Dendritic cell treated with granulocyte-macrophage colony-stimulating factor and Interleukin-4, amounts not matched to agents 40 ng/mL and 50 ng/mL, for 4 days (primary cell): ENCODE results near the gene RDH16.
"Not testable (repeated sequence)": the region's sequence is repeated elsewhere in the genome, so short reads cannot be mapped to it uniquely, and the experiment has no call there.

Source experiments
- H3K27ac Mint-ChIP-seq: one replicate; pipeline ENCODE4 v1.8.0; 2022; ENCODE audit warnings: mild to moderate bottlenecking, mixed read lengths
- H3K27me3 Mint-ChIP-seq: one replicate; pipeline ENCODE4 v1.8.0; 2022; ENCODE audit warnings: mild to moderate bottlenecking, mixed read lengths
- H3K36me3 Mint-ChIP-seq: one replicate; pipeline ENCODE4 v1.8.0; 2022; ENCODE audit warnings: low read depth, mixed read lengths
- H3K4me1 Mint-ChIP-seq: one replicate; pipeline ENCODE4 v1.8.0; 2022; ENCODE audit warnings: low read depth, mixed read lengths
- H3K4me3 Mint-ChIP-seq: one replicate; pipeline ENCODE4 v1.8.0; 2022; ENCODE audit warnings: mild to moderate bottlenecking, moderate library complexity, mixed read lengths
- H3K9me3 Mint-ChIP-seq: one replicate; pipeline ENCODE4 v1.8.0; 2022; ENCODE audit warnings: mixed read lengths
- intact Hi-C: fragments of 100-400 bp; cut with micrococcal nuclease; formaldehyde crosslinking; loops from one replicate; pipeline ENCODE4 v1.15.0; 2022

The RDH16 gene

DNA sequence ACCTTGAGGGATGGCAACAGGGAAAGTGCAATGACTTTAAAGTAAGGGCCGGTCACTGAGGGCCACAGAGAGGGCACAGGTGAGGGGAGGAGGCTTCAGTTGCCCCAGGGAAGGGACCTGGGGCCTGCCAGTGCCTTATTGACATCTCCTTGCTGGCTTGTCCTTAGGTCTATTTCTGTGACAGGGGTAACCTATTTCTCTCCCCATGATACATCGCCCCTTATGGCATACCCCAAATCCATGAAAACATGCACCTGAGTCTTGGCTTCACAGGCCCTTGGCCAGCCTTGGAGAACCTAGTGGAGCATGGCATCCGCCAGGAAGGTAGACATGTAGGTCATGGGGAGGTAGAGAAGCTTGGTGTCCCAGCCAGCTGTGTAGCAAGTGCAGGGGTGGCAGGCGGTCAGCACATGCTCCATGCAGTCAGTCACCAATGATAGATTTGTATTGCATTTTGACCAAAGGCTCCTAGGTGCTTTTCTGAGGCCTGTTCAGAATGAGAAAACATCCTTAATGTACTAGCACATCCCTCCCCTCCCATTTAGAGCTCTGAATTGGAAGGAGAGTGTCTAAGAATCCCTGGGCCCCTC lies 23.6 kb upstream of the RDH16 start:
- no peaks in the 10 kb centered on the region for H3K4me1 Mint-ChIP-seq
- no peak overlapping the region for H3K27ac Mint-ChIP-seq
- no peaks in the 10 kb centered on the region for H3K36me3 Mint-ChIP-seq
- H3K9me3 Mint-ChIP-seq: no peaks in the 10 kb centered on the region
- intact Hi-C loops: no loop called here
- H3K4me3 Mint-ChIP-seq: no peak overlapping the region
- H3K27me3 Mint-ChIP-seq: no peaks in the 10 kb centered on the region

DNA sequence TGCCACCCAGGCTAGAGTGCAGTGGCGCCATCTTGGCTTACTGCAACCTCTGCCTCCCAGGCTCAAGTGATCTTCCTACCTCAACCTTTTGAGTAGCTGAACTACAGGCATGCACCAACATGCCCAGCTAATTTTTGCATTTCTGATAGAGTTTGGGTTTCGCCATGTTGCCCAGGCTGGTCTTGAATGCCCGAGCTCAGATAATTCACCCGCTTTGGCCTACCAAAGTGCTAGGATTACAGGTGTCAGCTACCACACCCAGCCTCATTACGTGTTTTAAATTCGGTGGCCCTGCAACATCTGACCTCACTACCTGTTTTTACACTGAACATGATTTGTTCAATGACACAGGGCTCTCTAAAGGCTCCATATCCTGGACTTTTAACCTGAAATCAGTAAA lies 22.9 kb upstream of the RDH16 start:
- H3K4me1 Mint-ChIP-seq: no peaks in the 10 kb centered on the region
- no peak overlapping the region for H3K27ac Mint-ChIP-seq
- H3K4me3 Mint-ChIP-seq: no peak overlapping the region
- no peaks in the 10 kb centered on the region for H3K36me3 Mint-ChIP-seq
- intact Hi-C loops: no loop called here
- no peaks in the 10 kb centered on the region for H3K27me3 Mint-ChIP-seq
- no peaks in the 10 kb centered on the region for H3K9me3 Mint-ChIP-seq

DNA sequence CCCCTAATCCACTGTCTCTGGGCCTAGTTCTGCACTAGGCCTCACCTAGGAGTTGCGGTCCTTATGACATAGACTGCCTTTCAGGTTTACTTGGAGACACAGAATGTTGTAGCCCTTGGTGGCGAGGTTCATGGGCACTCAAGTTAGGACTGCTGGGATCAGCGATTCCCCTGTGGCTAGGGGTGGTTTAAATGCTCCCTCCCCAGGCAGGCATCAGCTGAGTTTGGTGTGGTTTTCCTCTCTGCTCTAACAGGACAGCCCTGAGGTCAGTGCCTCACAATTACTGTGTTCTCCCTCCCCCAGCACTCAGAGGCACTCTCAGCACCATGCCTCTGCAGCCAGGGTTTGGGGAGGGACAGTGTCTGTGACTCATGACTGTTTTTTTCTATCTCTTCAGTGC lies 22.2 kb upstream of the RDH16 start:
- Mint-ChIP-seq H3K36me3 (no peaks in the 10 kb centered on the region), H3K9me3 (no peaks in the 10 kb centered on the region), H3K27me3 (no peaks in the 10 kb centered on the region), H3K4me1 (no peaks in the 10 kb centered on the region), H3K27ac (no peak overlapping the region), H3K4me3 (no peak overlapping the region)
- intact Hi-C loops: no loop called here

DNA sequence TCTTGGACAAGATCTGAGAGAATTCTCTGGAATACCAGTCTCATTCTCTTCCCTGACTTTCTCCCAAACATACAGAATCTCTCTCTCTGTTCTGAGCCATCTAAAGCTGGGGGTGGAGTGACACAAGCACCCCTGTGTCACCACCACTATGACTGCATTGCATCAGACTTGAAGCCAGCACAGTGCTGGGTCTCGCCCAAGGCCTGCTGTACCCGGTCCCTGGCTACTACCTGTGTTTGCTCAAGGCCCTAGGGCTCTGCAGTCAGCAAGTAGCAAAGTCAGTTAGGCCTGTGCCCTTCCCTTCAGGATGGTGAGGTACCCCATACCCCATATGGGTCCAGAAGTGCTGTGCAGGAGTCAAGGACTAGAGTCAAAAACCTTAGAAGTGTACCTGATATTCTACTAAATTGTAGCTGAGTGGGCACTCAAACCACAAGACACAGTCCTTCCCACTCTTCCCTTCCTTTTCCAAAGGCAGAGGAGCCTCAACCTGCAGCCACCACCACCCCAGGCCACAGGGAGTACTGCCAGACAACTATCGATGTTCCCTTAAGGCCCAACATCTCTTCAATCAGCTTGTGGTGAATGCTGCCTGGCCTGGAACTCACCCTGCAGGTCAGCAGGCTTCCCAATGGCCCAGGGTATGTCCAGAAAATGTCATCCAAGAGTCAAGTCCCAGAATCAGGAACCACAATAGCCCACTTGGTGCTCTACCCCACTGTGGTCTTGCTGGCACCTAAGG lies 21.2 kb upstream of the RDH16 start:
- no peak overlapping the region for H3K4me3 Mint-ChIP-seq
- no peaks in the 10 kb centered on the region for H3K9me3 Mint-ChIP-seq
- intact Hi-C loops: no loop called here
- H3K27me3 Mint-ChIP-seq: no peaks in the 10 kb centered on the region
- no peaks in the 10 kb centered on the region for H3K36me3 Mint-ChIP-seq
- H3K27ac Mint-ChIP-seq: no peak overlapping the region
- no peaks in the 10 kb centered on the region for H3K4me1 Mint-ChIP-seq

DNA sequence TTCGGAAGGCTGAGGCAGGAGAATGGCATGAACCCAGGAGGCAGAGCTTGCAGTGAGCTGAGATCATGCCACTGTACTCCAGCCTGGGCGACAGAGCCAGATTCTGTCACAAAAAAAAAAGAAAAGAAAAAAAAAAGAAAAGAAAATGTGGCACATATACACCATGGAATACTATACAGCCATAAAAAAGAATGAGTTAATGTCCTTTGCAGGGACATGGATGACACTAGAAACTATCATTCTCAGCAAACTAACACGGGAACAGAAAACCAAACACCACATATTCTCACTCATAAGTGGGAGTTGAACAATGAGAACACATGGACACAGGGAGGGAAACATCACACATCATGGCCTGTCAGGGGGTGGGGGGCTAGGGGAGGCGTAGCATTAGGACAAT lies 20.0 kb upstream of the RDH16 start:
- H3K27me3 Mint-ChIP-seq, intact Hi-C loops, H3K4me3 Mint-ChIP-seq, H3K9me3 Mint-ChIP-seq, H3K27ac Mint-ChIP-seq, H3K4me1 Mint-ChIP-seq, H3K36me3 Mint-ChIP-seq: not testable (repeated sequence)

DNA sequence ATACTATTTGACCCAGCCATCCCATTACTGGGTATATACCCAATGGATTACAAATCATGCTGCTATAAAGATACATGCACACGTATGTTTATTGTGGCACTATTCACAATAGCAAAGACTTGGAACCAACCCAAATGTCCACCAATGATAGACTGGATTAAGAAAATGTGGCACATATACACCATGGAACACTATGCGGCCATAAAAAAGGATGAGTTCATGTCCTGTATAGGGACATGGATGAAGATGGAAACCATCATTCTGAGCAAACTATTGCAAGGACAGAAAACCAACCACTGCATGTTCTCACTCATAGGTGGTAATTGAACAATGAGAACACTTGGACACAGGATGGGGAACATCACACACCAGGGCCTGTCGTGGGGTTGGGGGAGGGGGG lies 16.8 kb upstream of the RDH16 start:
- intact Hi-C loops, H3K9me3 Mint-ChIP-seq, H3K27ac Mint-ChIP-seq, H3K36me3 Mint-ChIP-seq, H3K4me3 Mint-ChIP-seq, H3K27me3 Mint-ChIP-seq, H3K4me1 Mint-ChIP-seq: not testable (repeated sequence)

DNA sequence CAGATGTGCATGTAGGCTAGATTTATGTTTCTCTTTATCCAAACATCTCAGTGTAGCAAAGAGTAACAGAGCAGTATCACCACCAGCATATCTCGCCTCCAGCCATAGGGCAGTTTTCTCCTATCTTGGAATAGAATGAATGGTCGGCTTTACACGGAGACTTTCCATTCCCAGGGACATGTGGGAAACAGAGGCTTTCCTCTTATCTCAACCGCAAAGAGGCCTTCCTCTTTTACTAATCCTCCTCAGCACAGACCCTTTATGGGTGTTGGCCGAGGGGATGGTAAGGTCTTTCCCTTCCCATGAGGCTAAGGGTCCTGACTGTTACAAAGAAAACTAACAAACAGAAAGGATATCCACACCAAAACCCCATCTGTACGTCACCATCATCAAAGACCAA lies 11.5 kb upstream of the RDH16 start:
- H3K9me3 Mint-ChIP-seq, H3K4me3 Mint-ChIP-seq, H3K27me3 Mint-ChIP-seq, H3K36me3 Mint-ChIP-seq, H3K27ac Mint-ChIP-seq, intact Hi-C loops, H3K4me1 Mint-ChIP-seq: not testable (repeated sequence)

DNA sequence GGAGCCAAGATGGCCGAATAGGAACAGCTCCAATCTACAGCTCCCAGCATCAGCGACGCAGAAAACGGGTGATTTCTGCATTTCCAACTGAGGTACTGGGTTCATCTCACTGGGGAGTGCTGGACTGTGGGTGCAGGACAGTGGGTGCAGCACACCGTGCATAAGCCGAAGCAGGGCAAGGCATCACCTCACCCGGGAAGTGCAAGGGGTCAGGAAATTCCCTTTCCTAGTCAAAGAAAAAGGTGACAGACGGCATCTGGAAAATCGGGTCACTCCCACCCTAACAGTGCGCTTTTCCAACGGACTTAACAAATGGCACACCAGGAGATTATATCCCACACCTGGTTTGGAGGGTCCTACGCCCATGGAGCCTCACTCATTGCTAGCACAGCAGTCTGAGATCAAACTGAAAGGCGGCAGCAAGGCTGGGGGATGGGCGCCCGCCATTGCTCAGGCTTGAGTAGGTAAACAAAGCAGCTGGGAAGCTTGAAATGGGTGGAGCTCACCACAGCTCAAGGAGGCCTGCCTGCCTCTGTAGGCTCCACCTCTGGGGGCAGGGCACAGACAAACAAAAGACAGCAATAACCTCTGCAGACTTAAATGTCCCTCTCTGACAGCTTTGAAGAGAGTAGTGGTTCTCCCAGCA lies 8.7 kb upstream of the RDH16 start:
- H3K27ac Mint-ChIP-seq, H3K9me3 Mint-ChIP-seq, H3K4me1 Mint-ChIP-seq, H3K27me3 Mint-ChIP-seq, intact Hi-C loops, H3K4me3 Mint-ChIP-seq, H3K36me3 Mint-ChIP-seq: not testable (repeated sequence)

DNA sequence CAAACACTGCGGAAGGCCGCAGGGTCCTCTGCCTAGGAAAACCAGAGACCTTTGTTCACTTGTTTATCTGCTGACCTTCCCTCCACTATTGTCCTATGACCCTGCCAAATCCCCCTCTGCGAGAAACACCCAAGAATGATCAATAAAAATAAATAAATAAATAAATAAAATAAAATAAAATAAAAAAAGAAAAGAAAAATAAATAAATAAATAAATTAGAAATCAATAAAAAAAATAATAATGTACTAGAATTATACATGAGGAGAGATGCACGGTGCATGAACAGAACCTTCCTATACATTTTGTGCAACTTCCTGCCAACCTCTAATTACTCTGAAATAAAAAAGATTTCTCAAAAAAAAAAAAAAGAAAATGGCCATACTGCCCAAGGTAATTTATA lies 7.7 kb upstream of the RDH16 start:
- H3K27me3 Mint-ChIP-seq: peaks cover 11% of the 10 kb centered on the region
- H3K36me3 Mint-ChIP-seq, H3K4me3 Mint-ChIP-seq, intact Hi-C loops, H3K27ac Mint-ChIP-seq, H3K9me3 Mint-ChIP-seq, H3K4me1 Mint-ChIP-seq: not testable (repeated sequence)

DNA sequence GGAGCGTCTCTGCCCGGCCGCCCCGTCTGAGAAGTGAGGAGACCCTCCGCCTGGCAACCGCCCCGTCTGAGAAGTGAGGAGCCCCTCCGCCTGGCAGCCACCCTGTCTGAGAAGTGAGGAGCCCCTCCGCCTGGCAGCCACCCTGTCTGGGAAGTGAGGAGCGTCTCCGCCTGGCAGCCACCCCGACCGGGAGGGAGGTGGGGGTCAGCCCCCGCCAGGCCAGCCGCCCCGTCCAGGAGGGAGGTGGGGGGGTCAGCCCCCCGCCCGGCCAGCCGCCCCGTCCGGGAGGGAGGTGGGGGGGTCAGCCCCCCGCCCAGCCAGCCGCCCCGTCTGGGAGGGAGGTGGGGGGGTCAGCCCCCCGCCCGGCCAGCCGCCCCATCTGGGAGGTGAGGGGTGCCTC lies 6.1 kb upstream of the RDH16 start:
- intact Hi-C loops, H3K4me1 Mint-ChIP-seq, H3K9me3 Mint-ChIP-seq, H3K36me3 Mint-ChIP-seq, H3K4me3 Mint-ChIP-seq, H3K27ac Mint-ChIP-seq: not testable (repeated sequence)
- peaks cover 13% of the 10 kb centered on the region for H3K27me3 Mint-ChIP-seq

DNA sequence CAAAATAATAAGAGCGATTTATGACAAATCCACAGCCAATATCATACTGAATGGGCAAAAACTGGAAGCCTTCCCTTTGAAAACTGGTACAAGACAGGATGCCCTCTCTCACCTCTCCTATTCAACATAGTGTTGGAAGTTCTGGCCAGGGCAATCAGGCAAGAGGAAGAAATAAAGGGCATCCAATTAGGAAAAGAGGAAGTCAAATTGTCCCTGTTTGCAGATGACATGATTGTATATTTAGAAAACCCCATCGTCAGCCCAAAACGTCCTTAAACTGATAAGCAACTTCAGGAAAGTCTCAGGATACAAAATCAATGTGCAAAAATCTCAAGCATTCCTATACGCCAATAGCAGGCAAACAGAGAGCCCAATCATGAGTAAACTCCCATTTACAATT lies 4.8 kb upstream of the RDH16 start:
- H3K27ac Mint-ChIP-seq, H3K4me1 Mint-ChIP-seq, H3K4me3 Mint-ChIP-seq, H3K36me3 Mint-ChIP-seq, intact Hi-C loops: not testable (repeated sequence)
- Mint-ChIP-seq H3K9me3 (peaks cover 19% of the 10 kb centered on the region), H3K27me3 (peaks cover 18% of the 10 kb centered on the region)

DNA sequence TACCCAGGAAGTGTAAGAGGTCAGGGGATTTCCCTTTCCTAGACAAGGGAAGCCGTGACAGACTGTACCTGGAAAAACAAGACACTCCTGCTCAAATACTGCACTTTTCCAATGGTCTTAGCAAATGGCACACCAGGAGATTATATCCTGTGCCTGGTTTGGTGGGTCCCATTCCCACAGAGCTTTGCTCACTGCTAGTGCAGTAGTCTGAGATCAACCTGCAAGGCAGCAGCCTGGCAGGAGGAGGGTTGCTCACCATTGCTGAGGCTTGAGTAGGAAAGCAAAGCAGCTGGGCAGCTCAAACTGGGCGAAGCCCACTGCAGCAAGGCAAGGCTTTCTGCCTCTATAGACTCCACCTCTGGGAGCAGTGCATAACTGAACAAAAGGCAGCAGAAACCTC lies 1.0 kb upstream of the RDH16 start:
- no peak overlapping the region for H3K4me3 Mint-ChIP-seq
- H3K27me3 Mint-ChIP-seq: peaks cover 19% of the 10 kb centered on the region
- peaks cover 12% of the 10 kb centered on the region for H3K9me3 Mint-ChIP-seq
- H3K36me3 Mint-ChIP-seq: no peaks in the 10 kb centered on the region
- H3K4me1 Mint-ChIP-seq: peaks cover 21% of the 10 kb centered on the region
- H3K27ac Mint-ChIP-seq: no peak overlapping the region
- intact Hi-C loops: no loop called here

DNA sequence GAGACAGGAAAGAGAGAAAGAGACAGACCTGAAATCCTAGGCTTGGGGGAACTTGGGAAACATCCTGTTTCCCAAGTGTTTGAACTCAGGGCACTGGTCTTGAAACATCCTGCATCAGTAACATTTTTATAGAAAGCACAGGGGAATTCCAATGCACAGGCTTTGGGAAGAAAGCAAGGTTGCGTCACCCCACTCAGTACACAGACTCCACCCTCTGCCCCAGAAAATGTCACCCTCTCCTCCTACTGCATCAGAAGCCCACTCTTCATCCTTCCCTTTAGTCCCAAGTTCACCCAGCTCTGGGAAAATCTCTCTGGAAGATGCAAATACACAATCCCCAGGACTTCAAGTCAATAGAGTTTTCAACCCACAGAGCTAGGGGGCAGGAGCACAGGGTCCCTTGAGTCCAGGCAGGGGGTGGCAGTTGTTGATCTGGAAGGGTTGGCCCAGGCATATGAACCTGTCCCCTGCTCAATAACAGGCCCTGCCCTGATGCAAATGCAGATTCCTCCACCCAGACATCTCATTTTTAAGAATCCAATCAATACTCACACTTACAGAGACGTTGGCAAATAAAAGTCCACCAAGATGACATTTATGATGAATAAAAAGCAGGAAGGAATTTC lies 1.7 kb downstream of the RDH16 start:
- Mint-ChIP-seq H3K27me3 (peaks cover 10% of the 10 kb centered on the region), H3K27ac (no peak overlapping the region)

DNA sequence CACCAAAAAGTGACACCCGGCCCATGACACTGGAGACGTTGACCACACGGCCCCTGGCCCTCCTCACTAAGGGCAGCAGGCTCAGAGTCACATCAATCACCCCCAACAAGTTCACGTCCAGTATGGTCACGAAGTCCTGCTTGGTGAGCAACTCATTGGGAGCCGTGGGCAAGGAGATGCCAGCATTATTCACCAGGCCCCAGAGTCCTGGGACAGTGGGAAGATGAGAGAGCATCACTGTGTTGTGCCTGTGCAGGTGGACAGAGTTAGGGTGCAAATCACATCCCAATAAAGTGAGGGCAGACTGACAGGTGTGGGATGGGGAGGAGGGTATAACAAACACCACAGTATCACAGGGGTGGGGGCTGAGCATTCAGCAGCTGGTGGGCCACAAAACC lies 2.5 kb downstream of the RDH16 start:
- Mint-ChIP-seq H3K27me3 (peaks cover 7% of the 10 kb centered on the region), H3K27ac (no peak overlapping the region), H3K9me3 (peaks cover 12% of the 10 kb centered on the region), H3K36me3 (no peaks in the 10 kb centered on the region), H3K4me1 (peaks cover 24% of the 10 kb centered on the region), H3K4me3 (no peak overlapping the region)
- intact Hi-C loops: no loop called here

More for the DNA sequence above, 1.7 kb downstream of the RDH16 start:
- H3K4me1 Mint-ChIP-seq: peaks cover 20% of the 10 kb centered on the region
- peaks cover 12% of the 10 kb centered on the region for H3K9me3 Mint-ChIP-seq
- H3K36me3 Mint-ChIP-seq: no peaks in the 10 kb centered on the region
- intact Hi-C loops: no loop called here
- H3K4me3 Mint-ChIP-seq: no peak overlapping the region
